Upper lobe of right lung (tissue), 1 donor: ENCODE measurements around the gene GRID1. TPM values are rescaled to one million over a fixed set of nuclear protein-coding genes. Genes with fewer than 3 reads are reported as not detected.

Experiments used
- ATAC-seq: fragments of 200-7000 bp; cut with Tn5 transposase; one replicate; pipeline ENCODE4 v1.9.1; 2020; ENCODE audit warnings: mild to moderate bottlenecking, moderate library complexity
- DNase-seq: peaks from one replicate; pipeline ENCODE4 v3.0.0-alpha.2; 2020
- H3K27ac ChIP-seq: fragments of 200-600 bp; one replicate; pipeline ENCODE4 v1.8.0; 2022
- H3K27me3 ChIP-seq: fragments of 200-600 bp; one replicate; pipeline ENCODE4 v1.8.0; 2022; ENCODE audit warnings: mild to moderate bottlenecking
- H3K36me3 ChIP-seq: fragments of 200-600 bp; one replicate; pipeline ENCODE4 v1.8.0; 2022
- H3K4me1 ChIP-seq: fragments of 200-600 bp; one replicate; pipeline ENCODE4 v1.8.0; 2022
- H3K4me3 ChIP-seq: fragments of 200-600 bp; one replicate; pipeline ENCODE4 v1.8.0; 2022; ENCODE audit warnings: mild to moderate bottlenecking
- H3K9me3 ChIP-seq: fragments of 200-600 bp; one replicate; pipeline ENCODE4 v1.8.0; 2022
- intact Hi-C: fragments of 100-400 bp; cut with DNase I; formaldehyde crosslinking; loops from one replicate; pipeline ENCODE4 v1.11.0; 2022
- total RNA-seq: library from RNA; stranded (reverse); fragmentation: NEBNext Ultra II Directional; extraction: Animal tissue kit (Norgen Biotek cat#: 25700); gene quantifications from one replicate; pipeline ENCODE4 v1.2.1, GENCODE V29; 2021
- TF ChIP-seq, protein P1 (sequence below): fragments of 200-600 bp; IDR thresholded peaks from one replicate; pipeline ENCODE4 v1.8.0; 2022; ENCODE audit warnings: antibody characterized with exemption
- donor health status: DM: no; HTN: yes; CAD: no; lungs with severe emphysema.

The GRID1 gene
- total RNA-seq, 1 donor from 2014 or later: 3.0 TPM

DNA sequence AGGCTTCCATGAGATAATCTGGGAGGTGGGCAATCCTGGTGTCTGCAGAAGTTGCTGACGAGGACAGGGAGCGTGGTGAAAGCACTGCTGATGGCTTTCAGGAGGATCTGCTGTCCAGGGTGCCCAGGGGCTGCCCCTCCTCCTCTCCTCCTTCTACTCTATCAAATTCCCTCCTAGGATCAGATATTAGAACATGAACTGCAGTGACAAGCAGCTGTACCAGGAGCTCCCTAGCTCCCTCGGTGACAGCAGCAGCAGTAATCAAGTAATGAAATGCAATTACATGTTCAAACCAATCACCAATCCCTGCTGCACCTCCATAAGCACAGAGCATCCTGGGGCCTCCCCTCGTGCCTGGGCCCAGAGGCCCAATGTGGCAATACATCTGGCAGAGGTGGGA is 46.9 kb downstream of the GRID1 start:
- TF ChIP-seq, protein P1, sequence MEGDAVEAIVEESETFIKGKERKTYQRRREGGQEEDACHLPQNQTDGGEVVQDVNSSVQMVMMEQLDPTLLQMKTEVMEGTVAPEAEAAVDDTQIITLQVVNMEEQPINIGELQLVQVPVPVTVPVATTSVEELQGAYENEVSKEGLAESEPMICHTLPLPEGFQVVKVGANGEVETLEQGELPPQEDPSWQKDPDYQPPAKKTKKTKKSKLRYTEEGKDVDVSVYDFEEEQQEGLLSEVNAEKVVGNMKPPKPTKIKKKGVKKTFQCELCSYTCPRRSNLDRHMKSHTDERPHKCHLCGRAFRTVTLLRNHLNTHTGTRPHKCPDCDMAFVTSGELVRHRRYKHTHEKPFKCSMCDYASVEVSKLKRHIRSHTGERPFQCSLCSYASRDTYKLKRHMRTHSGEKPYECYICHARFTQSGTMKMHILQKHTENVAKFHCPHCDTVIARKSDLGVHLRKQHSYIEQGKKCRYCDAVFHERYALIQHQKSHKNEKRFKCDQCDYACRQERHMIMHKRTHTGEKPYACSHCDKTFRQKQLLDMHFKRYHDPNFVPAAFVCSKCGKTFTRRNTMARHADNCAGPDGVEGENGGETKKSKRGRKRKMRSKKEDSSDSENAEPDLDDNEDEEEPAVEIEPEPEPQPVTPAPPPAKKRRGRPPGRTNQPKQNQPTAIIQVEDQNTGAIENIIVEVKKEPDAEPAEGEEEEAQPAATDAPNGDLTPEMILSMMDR: no peak

DNA sequence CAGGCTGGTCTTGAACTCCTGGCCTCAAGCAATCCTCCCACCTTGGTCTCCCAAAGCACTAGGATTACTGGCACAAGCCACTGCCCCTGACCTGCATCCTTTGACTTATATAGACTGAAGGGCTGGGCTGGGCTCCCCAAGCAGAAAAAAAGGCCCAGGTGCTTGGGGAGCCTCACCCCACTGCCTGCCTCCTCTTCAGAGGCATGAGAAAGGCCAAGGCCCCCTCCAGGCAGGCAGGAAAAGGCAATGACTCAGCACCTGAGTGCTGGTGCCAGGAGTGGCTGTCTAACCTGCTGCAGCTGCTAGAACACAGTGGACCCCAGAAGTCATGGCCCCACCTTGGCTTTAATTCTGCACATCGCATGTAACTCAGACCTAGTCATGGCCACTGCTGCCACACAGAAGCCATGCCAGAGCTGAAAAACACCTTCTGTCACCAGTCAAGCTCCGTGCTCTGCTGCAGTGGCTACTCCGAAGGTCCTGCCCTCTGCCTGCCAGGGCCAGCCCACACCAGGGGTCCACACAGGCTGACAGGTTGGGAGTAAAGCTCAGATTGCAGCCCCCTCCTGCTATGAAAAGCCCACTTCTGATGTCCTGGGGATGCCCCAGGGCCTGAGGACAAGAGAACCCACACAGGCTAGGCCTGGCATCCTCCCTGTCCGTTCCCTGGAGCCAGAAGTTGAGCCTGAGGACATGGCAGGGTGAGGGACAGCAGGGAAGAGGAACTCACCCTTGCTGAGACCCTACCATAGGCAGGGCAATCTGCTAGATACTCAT is 48.5 kb downstream of the GRID1 start:
- H3K27me3 ChIP-seq: no peaks in the 10 kb centered on the region
- no peak overlapping the region for H3K4me3 ChIP-seq
- DNase-seq: peak; percentile 31
- no peaks in the 10 kb centered on the region for H3K9me3 ChIP-seq
- no peaks in the 10 kb centered on the region for H3K4me1 ChIP-seq
- no peak overlapping the region for H3K27ac ChIP-seq
- no peaks in the 10 kb centered on the region for H3K36me3 ChIP-seq
- TF ChIP-seq, protein P1: no peak
- intact Hi-C loops: no loop called here
- ATAC-seq: no peak

More for the DNA sequence above, 46.9 kb downstream of the GRID1 start:
- Histone ChIP-seq H3K4me3 (no peak overlapping the region), H3K9me3 (no peaks in the 10 kb centered on the region), H3K27me3 (no peaks in the 10 kb centered on the region), H3K4me1 (no peaks in the 10 kb centered on the region), H3K27ac (no peak overlapping the region), H3K36me3 (no peaks in the 10 kb centered on the region)
- ATAC-seq (no peak), DNase-seq (peak; percentile 10)
- intact Hi-C loops: no loop called here

DNA sequence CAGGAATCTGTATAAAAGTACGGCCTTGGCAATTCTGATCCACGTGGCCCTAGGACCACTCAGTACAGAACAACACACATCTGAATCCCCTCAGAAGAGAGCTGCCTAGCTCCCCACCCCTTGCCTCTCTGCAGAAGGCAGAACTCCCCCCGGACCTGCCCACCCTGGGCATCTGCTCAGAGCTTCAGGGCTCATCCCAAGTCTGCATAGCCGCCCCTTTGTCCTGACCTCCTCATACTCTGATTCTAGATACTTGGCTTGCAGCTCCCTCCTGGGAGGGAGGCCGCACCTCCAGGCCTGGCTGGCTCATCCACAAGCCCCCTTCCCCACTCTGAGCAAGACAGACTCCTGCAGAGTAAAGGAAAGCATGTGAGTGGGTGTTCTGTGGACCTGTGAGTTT is 49.6 kb downstream of the GRID1 start:
- TF ChIP-seq, protein P1: no peak
- Histone ChIP-seq H3K9me3 (no peaks in the 10 kb centered on the region), H3K27me3 (no peaks in the 10 kb centered on the region), H3K36me3 (no peaks in the 10 kb centered on the region), H3K4me3 (no peak overlapping the region), H3K4me1 (no peaks in the 10 kb centered on the region), H3K27ac (no peak overlapping the region)
- no peak for ATAC-seq
- peak; percentile 40 for DNase-seq
- intact Hi-C loops: no loop called here

DNA sequence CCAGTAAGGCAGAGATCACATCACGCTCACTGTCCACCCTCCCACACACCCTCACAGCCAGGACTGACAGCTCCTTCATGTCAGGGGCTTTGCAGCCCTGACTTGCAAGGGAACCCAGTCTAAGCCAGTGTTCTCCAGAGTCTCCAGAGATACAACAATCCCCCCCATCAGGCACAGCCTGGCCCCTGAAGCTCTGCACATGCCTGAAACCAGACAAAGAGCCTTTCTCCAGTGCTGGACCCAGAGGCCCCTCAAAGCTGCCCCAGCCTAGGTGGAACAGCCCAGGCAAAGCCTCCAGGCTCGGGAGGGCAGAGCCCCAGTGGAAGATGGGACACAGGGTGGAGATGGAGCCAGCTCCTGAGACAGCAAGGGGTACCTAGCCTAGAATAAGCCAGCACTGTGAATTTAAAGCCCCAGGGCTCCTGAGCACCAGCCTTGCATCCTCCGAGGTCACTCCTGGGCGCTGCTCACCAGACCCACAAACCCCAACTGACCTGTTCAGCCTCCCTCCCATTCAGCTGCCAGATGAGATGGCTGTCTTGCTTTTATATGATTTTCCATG is 50.2 kb downstream of the GRID1 start:
- Histone ChIP-seq H3K9me3 (no peaks in the 10 kb centered on the region), H3K27ac (no peak overlapping the region), H3K4me1 (no peaks in the 10 kb centered on the region), H3K36me3 (no peaks in the 10 kb centered on the region), H3K27me3 (no peaks in the 10 kb centered on the region), H3K4me3 (no peak overlapping the region)
- TF ChIP-seq, protein P1: no peak
- DNase-seq: peak; percentile 34
- ATAC-seq: no peak
- intact Hi-C loops: no loop called here

DNA sequence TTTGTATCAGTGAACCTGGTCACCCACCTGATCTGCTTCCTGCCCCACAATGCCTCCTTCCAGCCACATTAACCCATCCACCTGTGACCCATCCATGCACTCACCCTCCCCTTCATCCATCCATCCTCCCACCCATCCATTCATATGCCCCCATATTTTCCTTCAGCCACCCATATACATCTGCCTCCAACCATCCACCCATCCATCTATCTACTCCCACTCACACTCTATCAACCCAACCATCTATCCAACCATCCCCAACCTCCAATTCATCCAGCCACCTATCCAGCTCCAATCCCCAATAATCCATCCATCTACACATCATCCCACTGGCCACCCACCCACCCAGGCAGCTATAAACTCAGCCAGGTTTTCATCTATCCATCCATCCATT is 51.0 kb downstream of the GRID1 start:
- Histone ChIP-seq H3K4me1 (no peaks in the 10 kb centered on the region), H3K36me3 (no peaks in the 10 kb centered on the region), H3K4me3 (no peak overlapping the region), H3K9me3 (no peaks in the 10 kb centered on the region), H3K27me3 (no peaks in the 10 kb centered on the region), H3K27ac (no peak overlapping the region)
- ATAC-seq (no peak), DNase-seq (peak; percentile 4)
- TF ChIP-seq, protein P1: no peak
- intact Hi-C loops: no loop called here
